IPS-18c (cell line): ENCODE measurements around the gene DENND4C.
A peak's percentile ranks its signal among the peaks of the same experiment; 100 is the strongest.
"Not testable (repeated sequence)": the region's sequence is repeated elsewhere in the genome, so short reads cannot be mapped to it uniquely, and the experiment has no call there.

Experiments used
- H3K4me3 ChIP-seq: 2 replicates; pipeline ENCODE4 v1.7.0; 2013; ENCODE audit warnings: low read depth, mild to moderate bottlenecking, low read length, moderate library complexity; ENCODE audit not compliant: insufficient read depth
- H3K9me3 ChIP-seq: one replicate; pipeline ENCODE4 v1.6.1; 2013; ENCODE audit warnings: mild to moderate bottlenecking, low read length, moderate library complexity; ENCODE audit not compliant: control insufficient read depth, insufficient read depth

DENND4C gene

GRCh38 chr9:19230355-19231125 lies at the start of gene DENND4C:
Gene DENND4C, plus strand, starts transcription at chr9:19230693. Its CDS starts 45,482 bp downstream, at chr9:19276175.
- H3K9me3 ChIP-seq, result no peaks in the 10 kb centered on the region
- peak within 1 kb of the TSS; percentile 94 for H3K4me3 ChIP-seq

DNA sequence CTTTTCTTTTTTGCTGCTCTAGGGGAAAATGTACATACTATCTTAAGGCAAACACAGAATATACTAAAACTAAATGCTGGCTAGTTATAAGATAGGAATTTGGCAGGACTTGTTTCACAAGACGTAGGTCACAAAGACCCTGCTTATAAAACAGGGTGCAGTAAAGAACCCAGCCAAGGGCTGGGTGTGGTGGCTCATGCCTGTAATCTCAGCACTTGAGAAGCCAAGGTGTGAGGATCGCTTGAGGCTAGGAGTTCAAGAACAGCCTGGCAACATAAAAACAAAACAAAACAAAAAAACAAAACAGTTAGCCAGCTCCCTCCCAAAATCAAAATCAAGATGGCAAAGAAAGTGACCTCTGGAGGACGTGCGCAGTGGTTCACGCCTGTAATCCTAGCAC lies 49.5 kb upstream of the DENND4C start:
- H3K4me3 ChIP-seq, result no peak overlapping the region
- no peaks in the 10 kb centered on the region for H3K9me3 ChIP-seq

DNA sequence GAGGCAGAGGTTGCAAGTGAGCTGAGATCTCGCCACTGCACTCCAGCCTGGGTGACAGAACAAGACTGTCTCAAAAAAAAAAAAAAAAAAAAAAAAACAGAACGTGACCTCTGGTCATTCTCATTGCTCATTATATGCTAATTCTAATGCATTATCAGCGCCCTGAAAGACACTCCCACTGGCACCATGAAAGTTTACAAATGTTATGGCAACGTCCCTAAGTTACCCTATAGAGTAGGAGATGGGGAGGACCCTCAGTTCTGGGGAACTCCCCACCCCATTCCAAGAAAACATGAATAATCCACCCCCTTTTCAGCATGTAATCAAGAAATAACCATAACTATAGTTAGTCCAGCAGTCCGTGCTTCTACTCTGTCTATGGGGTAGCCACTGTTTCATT lies 48.9 kb upstream of the DENND4C start:
- no peak overlapping the region for H3K4me3 ChIP-seq
- H3K9me3 ChIP-seq, result no peaks in the 10 kb centered on the region

GRCh38 chr9:19184144-19184917 lies 46.2 kb upstream of the DENND4C start:
- Histone ChIP-seq H3K9me3 (no peaks in the 10 kb centered on the region), H3K4me3 (no peak overlapping the region)

DNA sequence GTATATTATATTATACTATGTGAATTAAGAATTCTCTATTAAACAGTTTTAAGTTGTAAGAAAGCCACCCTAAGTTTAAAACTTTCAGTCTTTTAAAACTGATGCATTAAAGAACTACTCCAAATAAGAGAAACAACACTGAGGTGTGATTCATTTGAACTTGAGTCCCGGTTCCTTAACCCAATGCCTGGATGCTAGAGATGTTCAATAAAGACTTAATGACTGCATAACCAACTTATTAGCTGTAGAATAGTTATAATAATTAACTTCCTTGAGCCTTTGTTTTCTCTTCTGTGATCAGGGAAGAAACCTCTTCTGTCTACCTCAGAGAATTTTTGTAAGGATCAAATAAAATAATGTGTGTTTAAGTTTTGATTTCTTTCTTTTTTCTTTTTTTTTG lies 45.3 kb upstream of the DENND4C start:
- Histone ChIP-seq H3K4me3 (no peak overlapping the region), H3K9me3 (no peaks in the 10 kb centered on the region)

DNA sequence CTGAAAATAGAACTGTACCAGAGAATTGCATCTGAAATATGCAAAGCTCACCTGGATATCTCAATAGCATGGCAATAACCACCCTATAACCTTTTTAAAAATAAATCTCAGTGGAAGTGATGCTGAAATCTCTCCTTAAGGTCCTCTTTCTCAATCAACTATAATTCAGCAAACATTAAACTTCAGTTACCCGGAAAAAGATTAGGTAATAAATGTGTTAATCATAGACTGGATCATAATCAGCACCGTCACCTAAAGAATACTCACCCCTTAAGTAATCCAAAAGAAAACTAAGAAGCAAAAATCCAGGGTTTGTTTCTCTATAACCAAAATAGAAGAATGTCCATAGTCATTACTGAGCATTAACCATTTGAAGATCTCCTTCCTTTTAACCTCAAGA lies 44.3 kb upstream of the DENND4C start:
- Histone ChIP-seq H3K4me3 (no peak overlapping the region), H3K9me3 (no peaks in the 10 kb centered on the region)

GRCh38 chr9:19188771-19189170 lies 41.7 kb upstream of the DENND4C start:
- H3K4me3 ChIP-seq, result no peak overlapping the region
- no peaks in the 10 kb centered on the region for H3K9me3 ChIP-seq

GRCh38 chr9:19192202-19193028 lies 38.1 kb upstream of the DENND4C start:
- Histone ChIP-seq H3K4me3 (no peak overlapping the region), H3K9me3 (no peaks in the 10 kb centered on the region)

DNA sequence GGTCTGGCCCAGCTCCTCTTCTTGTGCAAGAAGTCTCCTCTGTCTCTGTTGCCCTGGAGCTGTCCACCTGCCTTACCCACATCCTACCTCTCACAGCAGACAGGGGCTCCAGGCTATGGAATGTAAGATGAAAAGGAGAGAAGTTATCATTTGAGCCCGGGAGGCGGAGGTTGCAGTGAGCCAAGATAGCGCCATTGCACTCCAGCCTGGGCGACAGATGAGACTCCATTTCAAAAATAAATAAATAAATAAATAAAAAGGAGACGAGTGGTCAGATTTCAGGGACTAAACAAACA lies 37.5 kb upstream of the DENND4C start:
- Histone ChIP-seq H3K9me3 (no peaks in the 10 kb centered on the region), H3K4me3 (no peak overlapping the region)

- not testable (repeated sequence) for H3K4me3 ChIP-seq, H3K9me3 ChIP-seq
Observed at GRCh38 chr9:19193358-19193973, 37.0 kb upstream of the DENND4C start.

GRCh38 chr9:19198406-19198805 lies 32.1 kb upstream of the DENND4C start:
- H3K4me3 ChIP-seq, result no peak overlapping the region
- no peaks in the 10 kb centered on the region for H3K9me3 ChIP-seq

GRCh38 chr9:19199012-19199411 lies 31.5 kb upstream of the DENND4C start:
- no peaks in the 10 kb centered on the region for H3K9me3 ChIP-seq

GRCh38 chr9:19200229-19200628 lies 30.3 kb upstream of the DENND4C start:
- no peaks in the 10 kb centered on the region for H3K9me3 ChIP-seq
- H3K4me3 ChIP-seq, result no peak overlapping the region

More at GRCh38 chr9:19199012-19199411, 31.5 kb upstream of the DENND4C start:
- H3K4me3 ChIP-seq, result no peak overlapping the region

- Histone ChIP-seq H3K4me3 (no peak overlapping the region), H3K9me3 (no peaks in the 10 kb centered on the region)
Observed at GRCh38 chr9:19201899-19202891, 28.3 kb upstream of the DENND4C start.

- Histone ChIP-seq H3K4me3 (no peak overlapping the region), H3K9me3 (no peaks in the 10 kb centered on the region)
Observed at GRCh38 chr9:19203058-19203457, 27.4 kb upstream of the DENND4C start.

DNA sequence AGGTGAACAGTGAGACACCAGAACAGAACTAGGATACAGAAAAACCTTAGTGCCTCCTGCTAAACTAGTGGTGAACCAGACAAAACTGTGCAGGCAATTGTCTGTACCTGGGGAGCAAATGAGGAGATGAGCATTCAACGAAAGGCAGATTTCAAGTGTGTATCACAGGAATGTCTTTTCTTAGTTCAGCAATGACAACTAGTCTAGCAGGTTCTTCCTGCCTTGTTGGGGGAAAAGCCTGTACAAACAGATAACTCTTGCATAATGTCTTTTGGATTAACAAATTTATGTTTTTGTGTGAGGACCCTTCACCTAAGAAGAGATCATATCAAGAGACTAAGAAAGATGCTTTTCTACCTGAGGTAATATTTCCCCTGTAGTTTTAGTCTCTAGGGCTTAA lies 21.8 kb upstream of the DENND4C start:
- Histone ChIP-seq H3K9me3 (no peaks in the 10 kb centered on the region), H3K4me3 (no peak overlapping the region)
